HG03558 (cell line): ENCODE measurements around the gene NUDT9.
"Not testable (repeated sequence)": the region's sequence is repeated elsewhere in the genome, so short reads cannot be mapped to it uniquely, and the experiment has no call there.

ENCODE experiments used
- ATAC-seq: cut with Tn5 transposase; IDR thresholded peaks from one replicate; pipeline ENCODE4 v1.9.1; 2021; ENCODE audit warnings: moderate number of reproducible peaks; ENCODE audit not compliant: unreplicated experiment; ENCODE audit errors: extremely low read depth

The NUDT9 gene, protein sequence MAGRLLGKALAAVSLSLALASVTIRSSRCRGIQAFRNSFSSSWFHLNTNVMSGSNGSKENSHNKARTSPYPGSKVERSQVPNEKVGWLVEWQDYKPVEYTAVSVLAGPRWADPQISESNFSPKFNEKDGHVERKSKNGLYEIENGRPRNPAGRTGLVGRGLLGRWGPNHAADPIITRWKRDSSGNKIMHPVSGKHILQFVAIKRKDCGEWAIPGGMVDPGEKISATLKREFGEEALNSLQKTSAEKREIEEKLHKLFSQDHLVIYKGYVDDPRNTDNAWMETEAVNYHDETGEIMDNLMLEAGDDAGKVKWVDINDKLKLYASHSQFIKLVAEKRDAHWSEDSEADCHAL

DNA sequence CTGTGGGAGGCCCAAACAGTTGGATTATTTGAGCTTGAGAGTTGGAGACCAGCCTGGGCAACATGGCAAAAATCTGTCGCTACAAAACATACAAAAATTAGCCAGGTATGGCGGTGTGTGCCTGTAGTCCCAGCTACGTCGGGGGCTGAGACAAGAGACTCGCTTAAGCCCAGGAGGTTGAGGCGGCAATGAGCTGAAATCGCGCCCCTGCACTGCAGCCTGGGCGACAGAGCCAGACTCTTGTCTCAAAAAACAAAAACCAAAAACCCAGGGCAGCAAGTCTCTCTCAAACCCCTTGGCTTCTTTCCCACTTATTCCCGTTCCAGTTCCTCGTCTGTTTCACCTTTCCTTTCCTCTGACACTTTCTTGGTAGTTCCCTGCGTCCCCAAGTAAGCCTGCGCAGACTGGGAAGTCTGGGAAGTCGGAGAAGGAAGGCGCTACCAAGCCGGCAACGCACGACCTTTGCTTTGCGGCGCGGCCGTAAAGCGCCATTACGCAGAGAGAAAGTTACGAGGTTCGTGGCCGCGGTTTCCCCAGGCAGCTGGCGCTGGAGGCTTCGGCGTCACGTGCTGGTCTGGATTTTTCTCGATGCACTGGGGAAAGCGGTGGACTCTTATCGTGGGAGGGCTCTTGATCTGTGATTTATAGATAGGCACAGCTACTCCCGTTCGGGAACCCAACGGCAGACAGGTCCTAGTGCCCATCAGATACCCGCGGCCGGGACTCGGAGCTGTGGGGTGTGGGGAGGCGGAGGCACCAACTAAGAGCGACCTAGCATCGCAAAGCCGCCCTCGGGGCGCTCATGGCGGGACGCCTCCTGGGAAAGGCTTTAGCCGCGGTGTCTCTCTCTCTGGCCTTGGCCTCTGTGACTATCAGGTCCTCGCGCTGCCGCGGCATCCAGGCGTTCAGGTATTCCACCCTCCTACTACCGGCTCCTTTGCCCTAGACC is at the start of gene NUDT9:
NUDT9 (plus strand) TSS at position 470 of the 949 bp plus-strand sequence; CDS start at position 803, 333 bp downstream.
- ATAC-seq = peak; percentile 54

- ATAC-seq = no peak
Measured at GRCh38 chr4:87375719-87376291, 46.6 kb upstream of the NUDT9 start.

DNA sequence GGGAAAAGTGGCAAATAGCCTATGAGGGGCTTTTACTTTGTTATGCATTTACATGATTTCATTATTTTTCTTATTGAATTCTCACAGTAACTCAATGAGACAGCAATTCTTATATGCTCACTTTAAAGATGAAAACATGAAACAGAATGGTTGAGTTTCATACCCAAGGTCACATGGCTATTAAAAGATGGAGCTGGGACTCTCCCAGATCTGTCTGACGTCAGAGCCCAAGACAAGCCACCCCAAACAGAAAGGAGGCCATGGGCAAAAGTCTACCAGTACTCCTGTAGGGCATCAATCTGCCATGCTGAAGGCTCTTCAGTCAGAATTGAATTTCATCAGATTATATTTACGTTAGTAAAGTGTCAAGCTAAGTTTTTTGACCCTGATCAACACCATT is 44.6 kb upstream of the NUDT9 start:
- no peak for ATAC-seq

GRCh38 chr4:87382116-87382515 is 40.3 kb upstream of the NUDT9 start:
- no peak for ATAC-seq

DNA sequence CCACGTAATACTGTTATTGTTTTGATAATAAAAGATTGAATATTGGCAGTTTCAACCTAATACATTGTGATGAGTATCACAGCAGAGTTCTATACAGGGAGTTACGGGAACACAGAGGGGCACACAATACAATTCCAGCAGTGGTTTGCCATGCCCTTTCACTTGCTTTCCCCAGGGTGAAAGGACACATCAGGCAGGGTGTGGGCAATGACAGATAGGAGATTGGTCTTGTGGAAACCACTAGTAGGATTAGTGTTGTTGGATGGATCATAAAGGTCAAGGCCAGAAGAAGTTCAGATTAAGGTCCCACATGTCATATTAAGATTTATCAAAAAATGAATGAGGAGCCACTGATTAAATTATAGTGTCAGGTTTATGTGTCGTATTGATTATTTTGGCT is 39.4 kb upstream of the NUDT9 start:
- no peak for ATAC-seq

- not testable (repeated sequence) for ATAC-seq
Measured at GRCh38 chr4:87384466-87385132, 37.8 kb upstream of the NUDT9 start.

DNA sequence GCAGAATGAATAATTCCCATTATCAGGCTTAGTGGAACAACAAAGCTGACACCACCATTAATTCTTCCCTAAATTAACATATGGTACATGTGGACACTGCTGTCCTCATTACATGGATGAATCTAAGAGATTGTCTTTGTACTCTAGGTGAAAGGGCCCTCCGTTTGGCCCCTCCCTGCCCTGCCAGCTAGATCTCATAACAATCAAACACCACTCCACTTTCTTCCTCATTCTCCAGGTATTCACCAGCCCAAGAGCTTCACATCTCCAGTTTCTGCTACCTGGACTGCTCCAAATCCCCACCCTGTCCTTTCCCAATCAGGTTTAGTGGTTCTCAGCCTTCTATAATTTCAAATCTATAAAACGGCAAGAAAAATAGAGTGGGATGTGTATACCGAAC is 35.1 kb upstream of the NUDT9 start:
- no peak for ATAC-seq

GRCh38 chr4:87388901-87389300 is 33.5 kb upstream of the NUDT9 start:
- ATAC-seq = no peak

DNA sequence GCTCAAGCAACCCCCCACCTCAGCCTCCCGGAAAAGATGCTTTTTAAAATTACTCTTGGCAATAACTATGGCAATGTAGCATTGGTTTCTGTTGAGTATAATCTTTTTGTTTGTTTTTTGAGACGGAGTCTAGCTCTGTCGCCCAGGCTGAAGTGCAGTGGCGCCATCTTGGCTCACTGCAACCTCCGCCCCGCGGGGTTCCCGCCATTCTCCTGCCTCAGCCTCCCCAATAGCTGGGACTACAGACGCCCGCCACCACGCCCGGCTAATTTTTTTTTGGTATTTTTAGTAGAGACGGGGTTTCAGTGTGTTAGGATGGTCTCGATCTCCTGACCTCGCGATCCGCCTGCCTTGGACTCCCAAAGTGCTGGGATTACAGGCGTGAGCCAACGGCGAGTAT is 32.3 kb upstream of the NUDT9 start:
- ATAC-seq = not testable (repeated sequence)

GRCh38 chr4:87390551-87390890 is 31.9 kb upstream of the NUDT9 start:
- ATAC-seq = no peak

GRCh38 chr4:87390891-87391575 is 31.3 kb upstream of the NUDT9 start, which contains the start of gene HSD17B11:
Gene HSD17B11 (minus strand): TSS chr4:87391188. CDS start chr4:87391070, 118 bp downstream.
- peak; percentile 99 for ATAC-seq

- ATAC-seq = no peak
Measured at GRCh38 chr4:87391576-87392054, 30.8 kb upstream of the NUDT9 start.

DNA sequence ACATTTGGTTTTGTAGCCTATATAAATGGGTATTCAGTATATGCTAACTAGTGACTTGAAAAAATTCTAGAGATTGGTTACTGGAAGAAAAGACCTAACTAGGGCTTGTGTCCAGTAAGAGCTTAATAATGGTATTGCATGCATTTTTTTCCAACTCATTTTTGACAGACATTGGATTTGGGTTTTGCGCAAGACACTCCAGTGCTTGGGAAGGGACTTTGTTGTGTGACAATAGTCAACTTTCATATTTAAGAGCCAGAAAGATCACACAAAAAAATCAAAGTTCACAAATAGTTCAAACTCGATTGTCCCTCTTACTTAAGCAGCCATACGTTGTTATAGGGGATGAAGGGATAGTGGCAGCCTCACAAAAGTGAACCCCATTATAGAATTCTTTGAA is 30.2 kb upstream of the NUDT9 start:
- no peak for ATAC-seq

GRCh38 chr4:87395073-87395472 is 27.3 kb upstream of the NUDT9 start:
- ATAC-seq = not testable (repeated sequence)

DNA sequence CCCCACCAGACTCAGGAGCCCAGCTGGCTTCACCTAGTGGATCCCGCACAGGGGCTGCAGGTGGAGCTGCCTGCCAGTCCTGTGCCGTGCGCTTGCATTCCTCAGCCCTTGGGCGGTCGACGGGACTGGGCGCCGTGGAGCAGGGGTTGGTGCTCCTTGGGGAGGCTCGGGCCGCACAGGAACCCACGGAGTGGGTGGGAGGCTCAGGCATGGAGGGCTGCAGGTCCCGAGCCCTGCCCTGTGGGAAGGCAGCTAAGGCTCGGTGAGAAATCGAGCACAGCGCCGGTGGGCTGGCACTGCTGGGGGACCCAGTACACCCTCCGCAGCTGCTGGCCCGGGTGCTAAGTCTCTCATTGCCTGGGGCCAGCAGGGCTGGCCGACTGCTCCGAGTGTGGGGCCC is 26.5 kb upstream of the NUDT9 start:
- ATAC-seq = not testable (repeated sequence)

DNA sequence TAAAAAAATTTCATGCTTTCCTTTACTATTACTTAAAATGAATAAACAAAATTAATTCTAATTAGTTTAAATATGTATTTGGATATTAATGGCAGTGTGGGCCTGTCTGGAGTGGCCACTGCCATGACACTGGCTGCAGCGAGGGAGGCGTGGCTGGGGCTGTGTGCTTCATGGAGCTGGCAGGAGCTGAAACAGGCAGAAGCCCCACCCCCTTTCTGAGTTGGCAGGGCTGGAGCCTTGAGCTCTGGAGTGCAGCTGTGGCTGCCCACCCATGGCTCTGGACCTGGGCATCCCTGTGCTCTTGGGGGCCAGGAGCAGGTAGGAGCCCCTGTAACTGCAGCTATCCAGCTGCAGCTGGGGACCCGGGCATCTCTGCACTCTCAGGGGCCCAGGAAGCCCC is 23.2 kb upstream of the NUDT9 start:
- ATAC-seq = no peak

- no peak for ATAC-seq
Measured at GRCh38 chr4:87399954-87400353, 22.4 kb upstream of the NUDT9 start.

GRCh38 chr4:87403732-87404131 is 18.6 kb upstream of the NUDT9 start:
- not testable (repeated sequence) for ATAC-seq

- ATAC-seq = no peak
Measured at GRCh38 chr4:87405211-87405820, 17.1 kb upstream of the NUDT9 start.
